Spinal cord (tissue), 10 donors: ENCODE results near the gene ABI1. TPM values are rescaled to one million over a fixed set of nuclear protein-coding genes. Genes with fewer than 3 reads are reported as not detected.
A peak's percentile ranks its signal among the peaks of the same experiment; 100 is the strongest.

Experiments
- DNase-seq, 6 donors: peaks; one replicate each; pipeline versions ENCODE4 v3.0.0 to v3.0.0-alpha.2; 2013 to 2015; ENCODE audit warnings: low spot score in 6 of 6, low read depth in 4 of 6
- H3K27ac ChIP-seq: one replicate; pipeline ENCODE4 v1.5.1; 2013; ENCODE audit warnings: low read depth, low read length, control low read depth
- H3K27me3 ChIP-seq: one replicate; pipeline ENCODE4 v1.6.1; 2013; ENCODE audit warnings: low read length; ENCODE audit not compliant: control insufficient read depth, insufficient read depth
- H3K36me3 ChIP-seq: one replicate; pipeline ENCODE4 v1.6.1; 2013; ENCODE audit warnings: low read length; ENCODE audit not compliant: control insufficient read depth, insufficient read depth
- H3K4me1 ChIP-seq: one replicate; pipeline ENCODE4 v1.6.1; 2013; ENCODE audit warnings: low read length; ENCODE audit not compliant: control insufficient read depth, insufficient read depth
- H3K4me3 ChIP-seq: one replicate; pipeline ENCODE4 v1.5.1; 2013; ENCODE audit warnings: low read depth, low read length, control low read depth
- H3K9me3 ChIP-seq: one replicate; pipeline ENCODE4 v1.6.1; 2013; ENCODE audit warnings: low read length; ENCODE audit not compliant: control insufficient read depth, insufficient read depth
- WGBS: methylation state at CpG from one replicate; pipeline ENCODE4 v1.1.5; 2013; ENCODE audit warnings: missing lambda C conversion rate; ENCODE audit not compliant: insufficient coverage; 5-methylcytosine and 5-hydroxymethylcytosine counted together
- polyA plus RNA-seq, 2 donors: library from polyadenylated mRNA; unstranded; fragments of 120-200 nt; gene quantifications; one replicate each; pipeline ENCODE4 v1.2.1, GENCODE V29; 2013; ENCODE audit not compliant: insufficient read length in 2 of 2
- total RNA-seq, 2 donors: library from RNA; depleted of rRNA in 1 of 2; stranded (reverse); fragments of 120-200 nt in 1 of 2; fragments of >200 nt in 1 of 2; gene quantifications; one replicate each; pipeline versions ENCODE4 v1.2.3 to v1.2.4, GENCODE V29; 2013 to 2014
- donor health status: healthy.

Gene ABI1
- total and polyA plus RNA-seq, 4 donors = 60.3 to 87.0 (median 76.2) TPM

- Histone ChIP-seq H3K27me3 (no peaks in the 10 kb centered on the region), H3K4me1 (no peaks in the 10 kb centered on the region), H3K9me3 (no peaks in the 10 kb centered on the region), H3K4me3 (no peak overlapping the region), H3K36me3 (no peaks in the 10 kb centered on the region), H3K27ac (no peak overlapping the region)
- no peak for DNase-seq
- 92% methylated on average over 4 of the region's 4 CpGs for WGBS
These were observed 53.2 kb downstream of the ABI1 start for GRCh38 chr10:26807532-26807931.

GRCh38 chr10:26806557-26806956 is 54.2 kb downstream of the ABI1 start:
- H3K27me3 ChIP-seq = no peaks in the 10 kb centered on the region
- H3K4me3 ChIP-seq = no peak overlapping the region
- H3K4me1 ChIP-seq = no peaks in the 10 kb centered on the region
- no peaks in the 10 kb centered on the region for H3K9me3 ChIP-seq
- 83% methylated on average over 1 of the region's 1 CpG for whole genome bisulfite sequencing
- no peak for DNase-seq
- no peak overlapping the region for H3K27ac ChIP-seq
- H3K36me3 ChIP-seq = no peaks in the 10 kb centered on the region

- no peak overlapping the region for H3K4me3 ChIP-seq
These were observed 55.1 kb downstream of the ABI1 start for GRCh38 chr10:26805567-26806245.

GRCh38 chr10:26804418-26805393 is 56.1 kb downstream of the ABI1 start:
- Histone ChIP-seq H3K27ac (no peak overlapping the region), H3K36me3 (no peaks in the 10 kb centered on the region), H3K9me3 (no peaks in the 10 kb centered on the region), H3K4me3 (no peak overlapping the region), H3K4me1 (peaks cover 9% of the 10 kb centered on the region), H3K27me3 (no peaks in the 10 kb centered on the region)
- 100% methylated on average over 1 of the region's 4 CpGs for WGBS
- DNase-seq = no peak

More at GRCh38 chr10:26805567-26806245, 55.1 kb downstream of the ABI1 start:
- no peaks in the 10 kb centered on the region for H3K9me3 ChIP-seq
- H3K27ac ChIP-seq = no peak overlapping the region
- peaks cover 3% of the 10 kb centered on the region for H3K4me1 ChIP-seq
- WGBS = 63% methylated on average over 2 of the region's 2 CpGs
- H3K27me3 ChIP-seq = no peaks in the 10 kb centered on the region
- H3K36me3 ChIP-seq = no peaks in the 10 kb centered on the region
- peak in 2 of 6 donors; percentile 19 to 68 for DNase-seq

GRCh38 chr10:26803849-26804248 is 56.9 kb downstream of the ABI1 start:
- no peaks in the 10 kb centered on the region for H3K27me3 ChIP-seq
- no peak for DNase-seq
- H3K4me3 ChIP-seq = no peak overlapping the region
- H3K36me3 ChIP-seq = no peaks in the 10 kb centered on the region
- WGBS = no CpG with 5 or more reads among the region's 4 CpGs
- H3K27ac ChIP-seq = no peak overlapping the region
- H3K4me1 ChIP-seq = peaks cover 9% of the 10 kb centered on the region
- no peaks in the 10 kb centered on the region for H3K9me3 ChIP-seq

- DNase-seq = no peak
- H3K27me3 ChIP-seq = no peaks in the 10 kb centered on the region
- no peaks in the 10 kb centered on the region for H3K9me3 ChIP-seq
- peaks cover 9% of the 10 kb centered on the region for H3K4me1 ChIP-seq
- 100% methylated on average over 1 of the region's 3 CpGs for WGBS
- H3K36me3 ChIP-seq = no peaks in the 10 kb centered on the region
- no peak overlapping the region for H3K27ac ChIP-seq
- H3K4me3 ChIP-seq = no peak overlapping the region
These were observed 58.2 kb downstream of the ABI1 start for GRCh38 chr10:26802527-26802926.

GRCh38 chr10:26801831-26802230 is 58.9 kb downstream of the ABI1 start:
- Histone ChIP-seq H3K27me3 (no peaks in the 10 kb centered on the region), H3K4me1 (peaks cover 9% of the 10 kb centered on the region), H3K4me3 (no peak overlapping the region), H3K9me3 (no peaks in the 10 kb centered on the region), H3K36me3 (no peaks in the 10 kb centered on the region), H3K27ac (no peak overlapping the region)
- DNase-seq = no peak
- WGBS = no CpG with 5 or more reads among the region's 3 CpGs

- WGBS = 100% methylated on average over 3 of the region's 8 CpGs
- Histone ChIP-seq H3K9me3 (no peaks in the 10 kb centered on the region), H3K4me3 (no peak overlapping the region), H3K27ac (no peak overlapping the region), H3K4me1 (peaks cover 9% of the 10 kb centered on the region), H3K27me3 (no peaks in the 10 kb centered on the region), H3K36me3 (no peaks in the 10 kb centered on the region)
- DNase-seq = no peak
These were observed 59.5 kb downstream of the ABI1 start for GRCh38 chr10:26801274-26801673.

GRCh38 chr10:26800468-26800867 is 60.3 kb downstream of the ABI1 start:
- H3K27ac ChIP-seq = no peak overlapping the region
- WGBS = 100% methylated on average over 4 of the region's 7 CpGs

More at GRCh38 chr10:26800468-26800867, 60.3 kb downstream of the ABI1 start:
- Histone ChIP-seq H3K9me3 (no peaks in the 10 kb centered on the region), H3K36me3 (no peaks in the 10 kb centered on the region), H3K27me3 (no peaks in the 10 kb centered on the region), H3K4me3 (no peak overlapping the region), H3K4me1 (peaks cover 9% of the 10 kb centered on the region)
- DNase-seq = no peak
